GM12878 (cell line): ENCODE data around the gene VPS18. TPM values are rescaled to one million over a fixed set of nuclear protein-coding genes. Genes with fewer than 3 reads are reported as not detected.

Experiments
- CHD2 ChIP-seq: IDR thresholded peaks from 2 replicates; pipeline ENCODE4 v1.6.1; 2011; ENCODE audit warnings: low read depth, low read length, improper control_type of control experiment, borderline replicate concordance
- ELK1 ChIP-seq: IDR thresholded peaks from 2 replicates; pipeline ENCODE4 v1.6.1; 2012; ENCODE audit warnings: low read depth, low read length, improper control_type of control experiment
- EZH2 ChIP-seq: IDR thresholded peaks from 2 replicates; pipeline ENCODE4 v1.6.1; 2012; ENCODE audit warnings: low read depth, mild to moderate bottlenecking, control low read depth, inconsistent platforms, low read length, borderline replicate concordance; ENCODE audit not compliant: control insufficient read depth
- NR2F1 ChIP-seq: fragments of 450-650 bp; conservative IDR thresholded peaks from 2 replicates; pipeline ENCODE4 v1.6.1; 2017; ENCODE audit warnings: mild to moderate bottlenecking
- POLR2A ChIP-seq: IDR thresholded peaks from 2 replicates; pipeline ENCODE4 v1.6.1; 2011; ENCODE audit warnings: low read depth, mild to moderate bottlenecking, low read length
- SMARCA5 ChIP-seq: fragments of 450-650 bp; IDR thresholded peaks from 2 replicates; pipeline ENCODE4 v1.6.1; 2017; ENCODE audit warnings: mild to moderate bottlenecking
- ZBTB40 ChIP-seq: fragments of 450-650 bp; IDR thresholded peaks from 2 replicates; pipeline ENCODE4 v1.6.1; 2016; ENCODE audit warnings: mild to moderate bottlenecking, moderate library complexity, borderline replicate concordance
- ZNF217 ChIP-seq: fragments of 450-650 bp; IDR thresholded peaks from 2 replicates; pipeline ENCODE4 v1.6.1; 2017; ENCODE audit warnings: antibody characterized with exemption, mild to moderate bottlenecking
- polyA plus RNA-seq, 11 experiments: library from polyadenylated mRNA; depleted of rRNA in 4 of 11; unstranded in 6 of 11; stranded (reverse) in 5 of 11; fragments of >200 nt; fragmentation: Nextera tagmentation in 4 of 11; fragmentation: Illumina TruSeq in 1 of 11; extraction: Ambion mirVana in 4 of 11; extraction: Trizol in 1 of 11; gene quantifications; 1 replicate in 1 of 11; 2 replicates in 10 of 11; pipeline versions ENCODE4 v1.2.1 to v1.2.3, GENCODE V29; 2011 to 2016; ENCODE audit warnings: inconsistent platforms in 2 of 11, missing spikeins in 2 of 11, low read depth in 1 of 11
- total RNA-seq, 4 experiments: library from RNA; depleted of rRNA in 3 of 4; stranded (reverse); fragments of >200 nt in 3 of 4; fragmentation: Illumina TruSeq in 1 of 4; extraction: Trizol in 1 of 4; gene quantifications; 2 replicates each; pipeline versions ENCODE4 v1.2.1 to v1.2.3, GENCODE V29; 2013 to 2021

The VPS18 gene
- total and polyA plus RNA-seq, 10 of the 15 experiments (the other 5 are each of a cell fraction or from before 2014, with no cell fraction given): 0.71 to 20.4 (median 10.6) TPM

- TF ChIP-seq ZBTB40 (no peak), POLR2A (no peak), SMARCA5 (no peak), EZH2 (no peak), ELK1 (no peak), NR2F1 (no peak), ZNF217 (no peak), CHD2 (no peak)
- TF ChIP-seq, all 136 proteins: peak for 0
Measured at GRCh38 chr15:40943764-40944365, 49.6 kb downstream of the VPS18 start (continued).
